Peyer's patch (tissue), 4 donors: ENCODE measurements around the gene GRIK4.

Source experiments
- CTCF ChIP-seq, 6 experiments: fragments of 450-650 bp in 4 of 6; fragments of 200-600 bp in 2 of 6; sonication (generic) in 1 of 6; IDR thresholded peaks; one replicate each; pipeline ENCODE4 v1.5.1; 2017 to 2019; ENCODE audit warnings: antibody characterized with exemption in 6 of 6, mild to moderate bottlenecking in 3 of 6, moderate library complexity in 1 of 6
- POLR2A ChIP-seq, 2 donors: fragments of 450-650 bp; IDR thresholded peaks; one replicate each; pipeline ENCODE4 v1.5.1; 2017; ENCODE audit warnings: antibody characterized with exemption in 2 of 2, mild to moderate bottlenecking in 2 of 2, moderate library complexity in 2 of 2

- no peak for TF ChIP-seq CTCF (IDR thresholded peaks at IDR 0.05)
- no peak for TF ChIP-seq POLR2A (IDR thresholded peaks at IDR 0.05)
Observed at GRCh38 chr11:120603071-120603470, 91.5 kb downstream of the GRIK4 start.
